GM21619 (cell line): ENCODE results near the gene SMIM22.
A peak's percentile ranks its signal among the peaks of the same experiment; 100 is the strongest.

ENCODE experiments used
- ATAC-seq: cut with Tn5 transposase; IDR thresholded peaks from one replicate; pipeline ENCODE4 v1.9.1; 2021; ENCODE audit not compliant: unreplicated experiment

SMIM22 gene

GRCh38 chr16:4795828-4796572 is 831 bp downstream of the SMIM22 start:
- no peak for ATAC-seq

DNA sequence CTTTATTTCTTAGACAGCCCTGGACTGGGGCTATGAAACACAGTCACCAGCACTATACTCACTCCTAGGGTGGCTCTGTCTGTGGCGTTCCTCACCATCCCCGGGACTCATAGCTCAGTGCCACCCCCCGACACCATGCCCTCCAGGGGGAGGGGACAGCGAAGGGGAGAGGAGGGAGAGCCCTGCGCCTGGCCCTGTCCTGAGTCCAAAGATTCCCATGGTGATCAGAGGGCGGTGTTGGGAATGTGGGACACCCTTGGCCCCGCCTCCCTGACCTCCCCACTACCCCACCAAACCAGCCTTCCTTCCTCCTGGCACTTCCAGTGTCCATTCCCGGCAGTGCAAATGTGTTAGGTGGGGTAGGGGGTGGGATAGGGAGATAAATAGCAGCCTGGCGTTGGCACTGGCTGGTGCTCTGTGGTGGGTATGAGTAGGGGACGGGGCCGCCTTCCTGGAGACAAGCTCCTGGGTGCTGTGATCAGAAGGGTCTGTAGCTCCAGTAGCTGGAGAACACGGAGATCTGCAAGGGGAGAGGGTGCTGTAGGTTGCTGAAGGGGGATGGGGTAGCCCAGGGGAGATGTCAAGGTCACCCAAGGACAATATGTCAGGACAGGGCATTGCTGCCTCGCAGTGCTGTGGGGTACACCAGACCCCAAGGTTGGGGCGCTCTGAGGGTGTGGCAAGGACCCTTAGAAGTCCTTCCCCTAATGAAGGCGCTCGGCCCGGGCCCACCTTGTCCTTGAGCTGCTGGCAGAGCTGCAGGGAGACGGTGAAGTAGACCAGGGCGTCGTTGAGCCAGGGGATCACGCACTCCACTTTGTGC is 2.0 kb downstream of the SMIM22 start:
- ATAC-seq, result no peak

GRCh38 chr16:4797805-4798252 is 2.7 kb downstream of the SMIM22 start:
- ATAC-seq, result no peak

GRCh38 chr16:4798456-4798855 is 3.3 kb downstream of the SMIM22 start:
- no peak for ATAC-seq

DNA sequence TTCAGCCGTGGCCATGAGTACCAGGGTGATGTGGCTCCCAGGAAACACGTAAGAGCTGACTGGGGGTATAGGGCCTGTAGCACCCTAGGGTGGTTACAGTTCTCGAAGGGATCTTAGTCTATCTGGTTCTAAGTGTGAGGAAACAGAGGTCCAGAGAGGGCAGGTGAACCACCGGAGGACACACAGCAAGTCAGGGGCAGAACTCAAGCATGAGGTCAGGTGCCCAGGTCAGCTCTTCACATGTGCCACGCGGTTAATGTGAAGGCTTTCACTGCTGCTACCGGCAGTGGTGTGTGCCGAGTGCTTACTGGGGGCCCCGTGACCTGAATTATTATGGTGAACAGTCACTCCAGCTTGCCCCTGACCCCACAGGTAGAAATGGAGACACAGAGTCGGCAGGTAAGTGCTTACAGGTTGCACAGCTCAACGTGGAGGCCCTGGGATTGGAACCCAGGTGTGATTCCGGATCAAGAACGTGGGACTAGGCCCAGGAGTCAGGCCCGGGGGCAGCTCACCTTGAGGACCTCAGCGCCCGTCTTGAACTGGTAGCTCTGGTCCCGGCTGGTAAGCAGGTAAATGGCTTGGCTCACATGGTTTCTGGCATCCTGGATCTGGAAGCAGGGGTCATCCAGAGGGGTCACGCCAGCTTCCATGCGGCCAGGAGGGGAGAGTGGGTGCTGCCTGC is 4.1 kb downstream of the SMIM22 start:
- no peak for ATAC-seq

GRCh38 chr16:4800290-4801041 is 5.3 kb downstream of the SMIM22 start:
- no peak for ATAC-seq

- no peak for ATAC-seq
Measured at GRCh38 chr16:4801051-4801961, 6.1 kb downstream of the SMIM22 start.

DNA sequence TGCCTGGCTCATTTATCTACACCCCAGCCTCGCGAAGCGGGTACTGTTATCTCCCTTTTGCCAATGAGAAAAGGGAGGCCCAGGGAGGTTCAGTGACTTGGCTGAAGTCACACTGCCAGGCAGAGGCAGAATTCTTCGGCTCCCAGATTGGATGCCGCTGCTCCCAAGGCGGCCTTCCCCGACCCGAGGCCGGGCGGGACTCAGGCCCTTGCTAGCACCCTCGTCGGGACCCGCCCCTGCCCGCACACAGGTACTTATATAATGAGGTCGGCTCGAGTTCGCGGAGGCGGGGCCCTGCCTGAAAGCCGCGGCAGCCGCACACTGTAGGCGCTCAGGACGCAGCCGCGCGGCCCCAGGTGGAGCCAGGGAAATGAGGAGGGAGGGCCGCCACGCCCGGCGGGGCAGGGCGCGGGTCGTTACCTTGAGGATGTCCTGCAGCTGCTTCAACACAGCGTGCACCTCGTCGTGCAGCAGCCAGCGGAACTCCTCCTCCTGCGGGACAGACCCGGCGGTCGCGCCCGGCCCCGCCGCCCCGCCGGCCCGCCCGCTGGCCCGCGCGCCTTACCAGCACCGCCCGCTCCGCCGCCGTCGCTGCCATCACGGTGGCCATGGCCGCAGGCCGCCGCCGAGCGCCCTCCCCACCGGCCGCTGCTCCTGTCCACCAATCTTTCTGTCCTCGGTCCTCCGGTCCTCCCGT is 6.9 kb downstream of the SMIM22 start, which contains the start of gene ROGDI:
TSS of gene ROGDI (minus strand) at position 672 of the 697 bp plus-strand sequence. CDS start at position 610, 62 bp downstream.
- peak; percentile 52 for ATAC-seq

GRCh38 chr16:4802659-4803287 is 7.6 kb downstream of the SMIM22 start:
- ATAC-seq, result peak; percentile 90

DNA sequence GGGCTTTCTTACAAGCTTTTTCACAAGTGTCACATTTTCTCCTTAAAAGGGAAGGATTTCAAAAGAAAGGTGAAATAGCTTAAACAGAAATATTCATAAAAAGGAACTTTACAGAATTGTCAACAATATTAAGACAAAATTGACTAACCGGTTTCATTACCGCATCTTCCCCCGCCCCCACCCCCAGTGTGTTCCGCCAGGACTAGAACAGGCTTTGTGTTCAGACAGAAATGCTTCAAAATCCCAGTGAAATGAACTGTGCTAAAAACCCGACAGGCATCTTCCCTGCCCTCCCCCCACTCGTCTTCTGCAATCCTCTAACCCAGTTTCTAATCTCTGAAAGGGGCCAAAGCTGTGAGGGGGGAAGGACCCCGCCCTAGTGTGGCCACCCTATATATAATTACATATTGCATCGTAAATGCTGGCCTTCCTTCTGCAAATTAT is 8.3 kb downstream of the SMIM22 start:
- ATAC-seq, result no peak

- no peak for ATAC-seq
Measured at GRCh38 chr16:4803898-4804762, 9.0 kb downstream of the SMIM22 start.

DNA sequence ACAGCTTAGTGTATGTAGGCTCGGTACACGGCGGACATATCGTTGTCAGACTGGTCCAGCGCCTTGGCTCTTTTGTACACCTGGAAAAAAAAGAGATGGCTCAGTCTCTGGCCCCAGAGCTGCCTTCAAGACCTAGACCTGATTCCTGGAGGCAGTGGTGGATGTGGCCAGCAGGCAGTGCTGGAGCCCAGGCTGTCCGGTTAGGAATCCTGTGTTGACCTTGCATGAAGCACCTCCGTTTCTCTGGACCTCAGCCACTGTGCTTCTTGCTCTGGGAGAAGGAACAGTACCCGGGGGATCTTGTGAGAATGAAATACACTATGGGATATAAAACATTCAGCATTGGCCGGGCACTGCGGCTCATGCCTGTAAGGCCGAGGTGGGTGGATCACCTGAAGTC is 10.1 kb downstream of the SMIM22 start:
- no peak for ATAC-seq

GRCh38 chr16:4806280-4806679 is 11.1 kb downstream of the SMIM22 start:
- no peak for ATAC-seq

GRCh38 chr16:4811242-4811641 is 16.1 kb downstream of the SMIM22 start:
- no peak for ATAC-seq

DNA sequence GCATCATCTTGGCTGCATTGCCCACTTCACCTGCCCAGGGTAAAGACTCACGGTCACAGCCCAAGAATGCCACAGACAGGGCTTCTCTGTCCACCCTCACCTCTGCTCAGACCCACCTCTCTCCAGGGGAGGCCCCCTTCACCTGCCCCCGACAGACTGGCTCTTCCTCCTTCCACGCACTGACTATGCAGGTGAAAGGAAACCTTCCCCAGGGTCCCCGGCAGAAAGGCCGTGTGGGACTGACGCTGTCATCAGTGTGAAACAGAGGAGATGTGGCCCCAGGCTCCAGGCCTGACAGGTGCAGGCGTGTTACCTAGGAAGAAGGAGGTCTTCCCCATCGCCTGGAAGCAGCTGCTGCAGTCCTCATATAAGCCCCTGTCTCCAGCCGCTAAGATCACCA is 16.6 kb downstream of the SMIM22 start:
- ATAC-seq, result no peak

DNA sequence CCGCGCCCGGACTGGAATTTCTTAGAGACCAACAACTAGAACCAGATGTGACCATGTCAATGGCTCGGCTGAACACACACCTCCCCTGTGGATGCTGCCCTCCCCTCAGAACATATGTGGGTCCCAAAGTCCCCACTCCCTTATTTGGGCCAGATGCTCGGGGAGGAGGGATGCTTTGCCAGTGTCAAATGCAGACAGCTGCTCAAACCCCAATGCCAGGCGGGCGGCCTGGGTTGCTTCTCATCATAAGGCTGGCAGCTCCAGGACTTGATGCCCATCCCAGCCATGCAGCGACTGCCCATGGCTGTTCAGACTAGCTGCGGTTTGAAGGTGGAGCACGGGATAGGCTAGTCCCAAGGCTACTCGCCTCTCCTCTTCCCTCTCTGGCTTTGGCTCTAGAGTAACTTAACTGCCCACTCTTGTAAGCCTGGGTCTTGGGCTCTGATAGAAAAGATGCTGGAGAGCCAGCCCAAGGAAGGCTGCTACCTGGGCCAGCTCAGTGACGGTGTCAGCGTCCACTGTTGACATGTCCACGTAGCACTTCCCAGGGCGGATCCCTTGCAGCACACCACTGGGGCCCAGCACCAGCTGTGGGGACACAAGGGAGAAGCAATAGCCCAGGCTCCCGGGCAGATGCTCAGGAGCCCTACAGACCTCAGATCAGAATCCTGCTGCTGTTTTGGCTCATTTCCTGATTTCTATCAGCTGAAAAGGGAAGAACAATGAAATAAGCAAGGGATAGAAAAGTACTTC is 18.3 kb downstream of the SMIM22 start:
- ATAC-seq, result no peak

GRCh38 chr16:4814046-4814445 is 18.9 kb downstream of the SMIM22 start:
- ATAC-seq, result no peak
